ENCODE measurements around the gene ZNF831.

Gene ZNF831

DNA sequence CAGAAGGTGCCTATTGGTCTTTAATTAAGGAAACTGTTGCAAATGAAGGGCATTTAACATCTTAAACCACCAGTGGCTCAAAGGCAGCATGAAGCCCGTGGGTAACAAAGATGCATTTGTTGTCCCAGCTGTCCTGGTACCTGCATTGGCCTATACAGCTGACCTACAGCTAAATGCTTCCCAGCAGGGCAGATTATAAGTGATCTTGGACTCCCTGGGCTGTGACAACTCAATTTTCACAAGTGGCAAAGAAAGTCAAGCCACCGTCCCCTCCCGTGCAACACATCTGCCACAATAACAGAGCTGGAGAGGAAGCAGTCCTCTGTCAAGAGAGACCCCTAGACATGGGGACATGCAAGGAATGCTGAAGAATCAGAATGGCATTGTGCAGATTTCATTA, 105.2 kb downstream of the ZNF831 start:
- TF ChIP-seq, protein P1, sequence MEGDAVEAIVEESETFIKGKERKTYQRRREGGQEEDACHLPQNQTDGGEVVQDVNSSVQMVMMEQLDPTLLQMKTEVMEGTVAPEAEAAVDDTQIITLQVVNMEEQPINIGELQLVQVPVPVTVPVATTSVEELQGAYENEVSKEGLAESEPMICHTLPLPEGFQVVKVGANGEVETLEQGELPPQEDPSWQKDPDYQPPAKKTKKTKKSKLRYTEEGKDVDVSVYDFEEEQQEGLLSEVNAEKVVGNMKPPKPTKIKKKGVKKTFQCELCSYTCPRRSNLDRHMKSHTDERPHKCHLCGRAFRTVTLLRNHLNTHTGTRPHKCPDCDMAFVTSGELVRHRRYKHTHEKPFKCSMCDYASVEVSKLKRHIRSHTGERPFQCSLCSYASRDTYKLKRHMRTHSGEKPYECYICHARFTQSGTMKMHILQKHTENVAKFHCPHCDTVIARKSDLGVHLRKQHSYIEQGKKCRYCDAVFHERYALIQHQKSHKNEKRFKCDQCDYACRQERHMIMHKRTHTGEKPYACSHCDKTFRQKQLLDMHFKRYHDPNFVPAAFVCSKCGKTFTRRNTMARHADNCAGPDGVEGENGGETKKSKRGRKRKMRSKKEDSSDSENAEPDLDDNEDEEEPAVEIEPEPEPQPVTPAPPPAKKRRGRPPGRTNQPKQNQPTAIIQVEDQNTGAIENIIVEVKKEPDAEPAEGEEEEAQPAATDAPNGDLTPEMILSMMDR (IDR thresholded peaks at IDR 0.05; ENCODE audit: borderline replicate concordance, control extremely low read depth, extremely low read depth, insufficient read depth, missing control alignments) = no peak
- in situ Hi-C loops (cut with MboI; ENCODE audit: low sequenced_read_pairs, unreplicated experiment) = no loop called here
- DNase-seq (ENCODE audit: low spot score) = no peak

- in situ Hi-C loops (cut with MboI; ENCODE audit: low sequenced_read_pairs, unreplicated experiment) = no loop called here
- DNase-seq (ENCODE audit: low spot score) = no peak
- TF ChIP-seq, protein P1 (IDR thresholded peaks at IDR 0.05; ENCODE audit: borderline replicate concordance, control extremely low read depth, extremely low read depth, insufficient read depth, missing control alignments) = no peak
Observed at GRCh38 chr20:59269411-59270025, 105.9 kb downstream of the ZNF831 start.

DNA sequence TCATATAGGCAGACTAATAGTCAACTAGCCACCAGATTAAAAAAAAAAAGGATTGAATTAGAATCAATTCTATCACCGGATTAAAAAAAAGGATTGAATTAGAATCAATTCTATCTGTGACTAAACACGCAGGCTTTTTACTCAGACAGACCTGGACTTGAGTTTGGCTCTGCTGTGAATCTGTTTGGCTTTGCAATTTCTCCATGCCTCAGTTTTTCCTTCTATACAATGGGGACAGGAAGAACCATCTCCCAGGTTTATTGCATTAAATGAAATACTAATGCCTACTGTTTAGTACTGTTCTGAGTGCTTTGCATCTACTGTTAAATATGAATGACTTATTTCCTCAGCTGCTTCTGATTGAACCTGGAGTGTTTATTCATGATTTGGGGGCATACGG, 106.8 kb downstream of the ZNF831 start:
- DNase-seq (ENCODE audit: low spot score) = no peak
- TF ChIP-seq, protein P1 (IDR thresholded peaks at IDR 0.05; ENCODE audit: borderline replicate concordance, control extremely low read depth, extremely low read depth, insufficient read depth, missing control alignments) = no peak
- in situ Hi-C loops (cut with MboI; ENCODE audit: low sequenced_read_pairs, unreplicated experiment) = no loop called here

GRCh38 chr20:59273739-59274357, 110.2 kb downstream of the ZNF831 start:
- in situ Hi-C loops (cut with MboI; ENCODE audit: low sequenced_read_pairs, unreplicated experiment) = no loop called here
- DNase-seq (ENCODE audit: low spot score) = no peak
- TF ChIP-seq, protein P1 (IDR thresholded peaks at IDR 0.05; ENCODE audit: borderline replicate concordance, control extremely low read depth, extremely low read depth, insufficient read depth, missing control alignments) = no peak

DNA sequence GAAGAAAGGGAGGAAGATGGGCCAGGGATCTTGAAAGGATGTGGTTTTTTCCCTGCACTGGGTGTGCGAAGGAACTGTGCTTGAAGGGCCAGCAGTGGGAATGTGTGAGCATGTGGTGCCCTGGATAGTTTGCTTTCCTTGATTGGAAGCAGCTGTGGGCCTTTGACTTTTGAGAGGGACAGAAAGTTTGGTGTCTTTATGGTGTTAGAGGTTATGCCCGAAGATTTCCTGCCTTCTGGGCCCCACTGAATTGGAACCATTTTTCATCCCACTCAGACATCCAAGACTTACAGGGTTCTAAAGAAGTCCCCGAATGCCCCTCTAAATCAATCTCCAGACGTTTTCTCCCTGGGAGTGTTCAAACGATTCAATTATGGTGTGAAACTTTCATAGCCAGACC, 113.3 kb downstream of the ZNF831 start:
- TF ChIP-seq, protein P1 (IDR thresholded peaks at IDR 0.05; ENCODE audit: borderline replicate concordance, control extremely low read depth, extremely low read depth, insufficient read depth, missing control alignments) = no peak
- no peak for DNase-seq (ENCODE audit: low spot score)
- in situ Hi-C loops (cut with MboI; ENCODE audit: low sequenced_read_pairs, unreplicated experiment) = no loop called here

GRCh38 chr20:59284470-59284869, 120.8 kb downstream of the ZNF831 start:
- in situ Hi-C loops (cut with MboI; ENCODE audit: low sequenced_read_pairs, unreplicated experiment) = no loop called here
- DNase-seq (ENCODE audit: low spot score) = no peak
- TF ChIP-seq, protein P1 (IDR thresholded peaks at IDR 0.05; ENCODE audit: borderline replicate concordance, control extremely low read depth, extremely low read depth, insufficient read depth, missing control alignments) = no peak
